Stimulated activated CD8-positive, alpha-beta memory T cell treated with anti-CD3 and anti-CD28 coated beads, Interleukin-7, amount 100 ng/mL, for 48 hours (primary cell): ENCODE results near the gene TENM4.

Experiments used
- DNase-seq, 2 donors: peaks; one replicate each; pipeline ENCODE4 v3.0.0-alpha.2; 2020; ENCODE audit warnings: low read depth in 1 of 2; ENCODE audit errors: extremely low read depth in 1 of 2

Gene TENM4

DNA sequence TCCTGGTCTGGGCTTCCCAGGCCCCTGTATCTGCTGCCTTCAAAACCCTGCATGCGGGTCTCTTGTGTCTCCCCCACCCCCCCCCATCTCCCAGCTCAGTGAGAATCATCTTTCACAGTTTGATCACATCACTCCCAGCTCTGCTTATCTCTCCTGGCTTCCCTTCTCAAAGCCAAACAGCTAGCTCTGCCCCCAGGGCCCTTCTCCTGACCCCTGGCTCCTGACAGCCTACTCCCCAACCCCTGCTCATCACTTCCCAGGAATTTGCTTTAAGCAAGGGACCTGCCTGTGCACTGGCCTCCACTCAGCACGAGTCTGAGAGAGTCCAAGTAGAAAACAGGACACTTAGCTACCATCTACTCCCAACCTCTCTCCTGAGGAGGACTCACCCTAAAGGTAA, 342.7 kb downstream of the TENM4 start:
- no peak for DNase-seq

- DNase-seq, result no peak
Measured at GRCh38 chr11:79097246-79097875, 343.5 kb downstream of the TENM4 start.

GRCh38 chr11:79095424-79095823, 345.4 kb downstream of the TENM4 start:
- DNase-seq, result no peak

GRCh38 chr11:79094616-79095015, 346.2 kb downstream of the TENM4 start:
- DNase-seq, result no peak

DNA sequence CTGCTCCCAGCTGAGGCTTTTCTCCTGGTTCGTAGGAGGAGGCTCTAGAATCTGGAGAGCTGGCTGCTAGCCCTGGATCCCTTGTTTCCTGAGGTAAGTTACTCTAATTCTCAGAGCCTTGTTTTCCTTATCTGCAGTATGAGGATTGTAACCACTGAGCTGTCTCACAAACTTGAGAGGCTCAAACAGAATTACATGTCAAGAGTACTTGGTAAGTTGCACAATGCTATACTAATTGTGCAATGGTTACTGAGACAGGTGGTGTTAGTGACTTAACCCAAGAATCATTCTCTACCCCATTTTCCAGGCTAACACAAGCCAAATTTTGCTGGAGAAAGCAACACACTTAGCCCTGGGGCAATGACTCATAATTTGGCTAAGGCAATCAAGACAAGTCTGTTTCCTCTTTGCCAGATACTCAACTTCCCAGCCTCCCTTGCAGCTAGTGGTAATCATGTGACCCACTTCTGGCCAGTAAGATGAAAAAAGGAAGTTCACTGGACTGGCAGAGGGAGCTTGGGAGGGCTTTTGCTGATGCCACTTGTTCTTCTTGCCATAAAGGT, 348.0 kb downstream of the TENM4 start:
- DNase-seq, result no peak

GRCh38 chr11:79090191-79090705, 350.6 kb downstream of the TENM4 start:
- DNase-seq, result no peak

DNA sequence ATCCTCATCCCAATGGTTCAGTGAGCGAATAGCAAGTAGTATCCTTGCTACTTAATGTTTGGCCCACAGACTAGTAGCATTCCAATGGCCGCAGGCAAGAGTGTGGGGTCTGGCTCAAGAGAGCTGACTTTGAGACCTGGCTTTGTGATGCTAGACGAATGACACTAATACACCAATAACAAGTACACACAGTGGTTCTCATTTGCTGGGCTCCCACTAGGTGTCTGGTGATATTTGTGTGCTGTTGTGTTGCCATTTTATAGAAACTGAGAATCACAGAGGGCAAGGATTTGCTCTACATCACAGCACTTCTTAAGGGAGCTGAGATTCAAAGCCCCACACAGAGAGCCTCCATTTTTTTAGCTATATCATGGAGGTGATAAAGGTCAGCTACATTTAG, 351.2 kb downstream of the TENM4 start:
- DNase-seq, result no peak

DNA sequence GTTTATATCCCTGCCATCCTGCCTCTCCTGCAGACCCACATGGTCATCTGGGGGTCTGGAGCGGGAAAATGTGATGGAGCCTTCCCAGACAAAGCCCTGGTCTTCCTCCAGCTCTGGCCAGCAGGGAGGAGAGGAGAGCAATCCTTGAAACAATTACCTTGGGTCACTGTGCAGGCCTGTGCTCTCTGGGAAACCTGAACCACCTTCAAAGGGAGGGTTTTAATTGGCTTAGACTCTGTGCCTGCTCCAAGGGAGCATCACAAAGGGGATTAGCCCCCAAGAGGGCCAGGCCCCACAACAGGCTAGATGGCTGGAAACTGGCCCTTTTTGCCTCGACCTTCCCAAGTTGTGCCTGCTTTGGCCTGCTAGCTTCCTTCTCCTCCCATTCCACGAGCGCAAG, 351.9 kb downstream of the TENM4 start:
- DNase-seq, result no peak

DNA sequence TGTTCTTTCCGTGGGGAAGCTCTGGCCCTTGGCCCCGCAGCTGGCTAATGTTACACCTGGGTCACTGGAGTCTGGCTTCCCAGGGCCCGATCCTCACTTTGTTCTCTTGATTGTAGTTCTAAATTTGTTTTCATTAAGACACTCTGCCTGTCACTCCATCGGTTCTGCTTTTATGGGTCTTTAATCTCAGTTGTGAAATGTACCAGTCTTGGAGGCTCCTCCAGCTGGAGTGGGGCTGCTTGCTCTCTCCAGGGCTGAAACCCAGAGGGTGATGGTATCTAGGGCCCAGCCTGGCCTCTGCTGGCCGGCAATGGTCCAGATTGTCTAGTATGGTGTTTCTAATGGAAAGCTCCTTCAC, 352.9 kb downstream of the TENM4 start:
- no peak for DNase-seq

DNA sequence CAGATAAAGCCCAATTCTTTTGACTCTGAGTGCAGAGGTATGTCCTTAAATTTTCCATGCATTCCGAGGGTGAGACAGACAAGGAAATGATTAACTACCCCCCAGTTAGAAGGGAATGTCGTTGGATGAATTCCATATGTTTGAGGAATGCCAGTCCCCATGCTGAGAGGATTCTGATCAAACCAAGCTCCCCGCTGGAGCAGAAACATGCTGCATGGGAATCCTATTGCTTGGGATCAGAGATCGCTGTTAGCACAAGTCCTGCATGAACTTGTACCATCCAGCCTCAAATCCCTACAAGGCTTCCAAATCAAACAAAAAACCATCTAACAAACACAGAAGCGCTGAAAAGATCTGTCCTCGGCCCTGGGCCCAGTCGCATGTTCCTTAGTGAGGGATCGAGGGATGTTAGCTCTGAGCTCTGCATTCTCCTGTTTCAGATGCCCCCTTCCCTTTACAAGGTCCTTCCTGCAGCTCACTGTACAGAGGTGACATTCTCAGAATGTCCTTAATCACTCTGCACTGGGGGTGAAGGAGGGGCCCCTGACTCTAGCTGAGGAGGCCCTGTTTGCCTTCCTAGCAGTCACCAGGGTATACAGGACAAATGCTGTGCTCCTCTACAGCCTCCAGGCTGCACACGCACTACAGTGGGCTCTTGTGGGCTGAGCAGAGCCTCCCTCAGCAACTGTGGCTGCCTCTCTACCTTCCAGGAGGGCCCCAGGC, 353.4 kb downstream of the TENM4 start:
- DNase-seq, result no peak

DNA sequence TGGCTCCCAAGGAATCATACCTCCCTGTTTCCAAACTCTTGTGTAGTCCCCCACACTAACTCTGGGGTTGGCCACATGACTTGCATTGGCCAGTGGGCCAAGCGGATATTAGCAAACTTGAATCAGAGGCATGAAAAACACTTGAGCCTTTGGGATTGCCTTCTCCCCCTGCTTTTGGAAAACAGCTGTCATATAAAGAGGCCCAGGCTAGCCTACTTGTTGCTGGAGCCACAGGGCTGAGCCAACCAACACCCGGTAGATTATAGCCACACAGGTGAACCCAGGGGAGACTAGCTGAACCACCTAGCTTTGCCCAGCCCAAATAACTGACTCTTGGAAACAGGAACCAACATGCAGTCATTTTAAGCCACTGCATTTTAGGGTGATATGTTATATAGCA, 354.8 kb downstream of the TENM4 start:
- DNase-seq, result no peak

- no peak for DNase-seq
Measured at GRCh38 chr11:79084382-79084781, 356.4 kb downstream of the TENM4 start.

DNA sequence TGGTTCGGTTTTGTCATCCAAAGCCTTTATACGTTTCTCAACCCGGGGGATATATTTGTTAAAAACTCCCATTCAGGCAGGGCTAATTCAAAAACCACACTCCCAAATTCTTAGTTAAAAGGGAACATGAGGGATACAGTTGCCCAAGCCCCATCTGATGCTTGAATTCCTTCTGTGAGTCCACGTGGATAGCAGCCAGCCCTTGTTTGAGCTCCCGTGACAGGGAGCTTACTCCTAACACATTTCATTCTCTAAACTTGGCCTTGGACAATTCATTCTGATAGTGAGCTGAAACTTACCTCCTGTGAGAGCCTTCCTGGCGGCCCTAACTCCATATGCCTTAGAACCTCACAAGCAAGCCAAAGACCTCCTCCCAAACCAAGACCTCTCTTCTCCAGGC, 357.5 kb downstream of the TENM4 start:
- no peak for DNase-seq

DNA sequence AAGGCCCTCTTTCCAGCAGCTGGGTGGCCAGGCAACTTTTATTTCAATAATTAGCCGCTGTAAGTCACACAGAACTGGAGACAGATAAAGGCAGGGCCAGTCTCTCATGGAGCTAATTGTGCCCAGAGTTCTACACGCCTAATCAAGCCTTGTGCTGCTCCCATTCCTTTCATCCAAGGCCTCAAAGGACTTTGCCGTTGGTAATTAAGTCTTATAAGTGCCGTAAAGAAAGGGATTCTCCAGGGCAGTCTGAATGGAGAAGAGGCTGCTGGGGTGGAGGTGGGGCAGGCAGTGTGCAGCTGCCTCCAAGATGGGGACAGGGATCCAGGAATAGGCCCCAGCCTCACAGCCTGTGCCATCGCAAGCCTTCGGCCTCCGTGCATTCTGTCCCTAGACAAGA, 357.9 kb downstream of the TENM4 start:
- DNase-seq, result no peak

DNA sequence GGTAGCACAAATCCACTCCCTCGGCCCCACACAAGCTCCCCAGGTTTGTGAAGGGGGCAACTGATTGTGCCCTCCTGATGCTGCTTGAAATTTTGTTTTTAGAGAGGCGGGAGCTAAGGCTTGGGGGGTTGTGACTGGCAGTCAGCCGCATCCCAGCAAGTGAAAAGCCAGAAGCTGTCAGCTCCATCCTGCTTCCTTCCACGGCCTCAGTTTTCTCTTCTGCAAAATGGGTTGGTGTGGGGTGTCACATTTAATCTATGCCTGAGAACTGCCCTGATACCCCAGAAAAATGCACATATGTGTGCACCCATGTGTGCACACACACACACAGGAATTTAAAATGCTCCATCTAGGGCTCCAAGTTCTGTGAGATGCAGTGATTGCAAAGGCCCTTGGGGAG, 358.6 kb downstream of the TENM4 start:
- no peak for DNase-seq

DNA sequence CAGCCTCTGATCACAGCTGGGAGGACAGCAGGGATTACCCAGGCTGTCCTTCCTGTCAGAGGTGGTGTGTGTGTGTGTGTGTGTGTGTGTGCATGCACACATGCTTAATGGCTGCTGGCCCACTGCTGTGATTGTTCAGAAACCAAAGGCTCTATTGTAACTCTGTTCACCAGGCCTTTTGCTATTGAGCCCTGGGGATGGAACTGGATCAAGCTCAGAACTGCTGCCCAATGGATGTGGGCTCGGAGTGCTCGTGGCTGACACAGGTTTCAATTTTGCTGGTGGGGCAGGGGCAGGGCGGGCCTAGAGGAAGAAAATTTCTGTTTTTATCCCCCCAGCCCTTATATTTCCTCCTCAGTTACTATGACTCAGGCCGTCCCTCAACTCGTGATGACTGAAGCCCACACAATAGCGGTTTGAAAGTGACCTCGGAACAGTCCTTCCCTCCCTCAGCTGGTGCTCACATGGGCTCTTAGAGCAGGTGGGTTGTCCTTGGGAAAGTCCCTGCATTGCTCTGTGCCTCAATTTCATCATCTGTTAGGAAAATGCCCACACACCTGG, 359.3 kb downstream of the TENM4 start:
- DNase-seq, result no peak

GRCh38 chr11:79080551-79080950, 360.3 kb downstream of the TENM4 start:
- DNase-seq, result no peak

- DNase-seq, result no peak
Measured at GRCh38 chr11:79078999-79079398, 361.8 kb downstream of the TENM4 start.

DNA sequence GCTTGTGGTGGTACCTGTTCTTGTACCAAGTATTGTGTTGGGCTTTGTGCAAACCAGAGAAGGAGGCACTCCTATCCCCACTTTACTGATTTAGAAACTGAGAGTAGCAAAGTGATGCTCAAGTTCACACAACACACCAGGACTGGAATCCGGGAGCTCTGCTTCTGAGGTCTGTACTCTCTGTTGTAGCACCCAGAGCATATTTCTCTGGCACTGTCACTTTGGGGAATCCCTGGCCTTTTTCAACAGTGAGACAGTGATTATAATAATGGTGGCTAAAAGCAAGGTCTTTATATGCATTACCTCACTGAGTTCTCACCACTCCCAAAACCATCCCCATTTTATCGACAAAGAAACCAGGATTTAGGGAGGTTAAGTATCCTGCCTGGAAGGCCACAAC, 362.4 kb downstream of the TENM4 start:
- no peak for DNase-seq

DNA sequence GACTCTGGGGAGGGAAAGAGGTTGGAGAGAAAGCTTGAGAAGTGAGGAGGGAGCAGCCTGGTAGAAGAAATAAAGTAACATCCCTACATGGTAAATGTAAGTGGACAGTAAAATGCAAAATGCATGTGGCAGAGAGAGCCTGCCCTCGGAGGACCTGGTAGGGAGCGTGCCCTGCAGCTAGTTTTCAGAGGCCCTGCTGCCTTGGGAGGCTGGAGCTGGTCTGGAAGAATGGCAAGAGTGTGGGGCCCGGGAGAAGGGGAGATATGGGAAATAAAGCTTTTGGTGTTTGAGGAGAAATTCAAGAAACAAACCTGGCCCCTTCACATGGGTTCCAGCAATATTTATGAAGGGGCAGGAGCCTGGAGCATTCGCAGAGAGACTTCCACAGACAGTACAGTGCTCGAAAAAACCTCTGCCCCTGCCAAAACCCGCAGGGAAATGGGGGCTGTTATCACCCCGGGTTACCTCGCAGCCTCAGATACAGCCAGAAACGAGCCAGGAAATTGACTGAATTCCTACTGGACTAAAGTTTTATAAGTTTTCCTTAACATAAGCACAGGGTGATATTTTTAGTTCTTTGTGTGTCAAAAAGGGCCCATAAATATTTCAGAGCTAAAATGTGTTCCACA, 363.0 kb downstream of the TENM4 start:
- no peak for DNase-seq

- no peak for DNase-seq
Measured at GRCh38 chr11:79076526-79077115, 364.2 kb downstream of the TENM4 start.
